NCI-H128 (cell line): ENCODE data around the gene CCZ1.
"Not testable (repeated sequence)": the region's sequence is repeated elsewhere in the genome, so short reads cannot be mapped to it uniquely, and the experiment has no call there.

Source experiments
- DNase-seq: peaks from one replicate; lab custom pipeline; 2025; ENCODE audit not compliant: unreplicated experiment; lab: John Stamatoyannopoulos, UW

CCZ1 gene

DNA sequence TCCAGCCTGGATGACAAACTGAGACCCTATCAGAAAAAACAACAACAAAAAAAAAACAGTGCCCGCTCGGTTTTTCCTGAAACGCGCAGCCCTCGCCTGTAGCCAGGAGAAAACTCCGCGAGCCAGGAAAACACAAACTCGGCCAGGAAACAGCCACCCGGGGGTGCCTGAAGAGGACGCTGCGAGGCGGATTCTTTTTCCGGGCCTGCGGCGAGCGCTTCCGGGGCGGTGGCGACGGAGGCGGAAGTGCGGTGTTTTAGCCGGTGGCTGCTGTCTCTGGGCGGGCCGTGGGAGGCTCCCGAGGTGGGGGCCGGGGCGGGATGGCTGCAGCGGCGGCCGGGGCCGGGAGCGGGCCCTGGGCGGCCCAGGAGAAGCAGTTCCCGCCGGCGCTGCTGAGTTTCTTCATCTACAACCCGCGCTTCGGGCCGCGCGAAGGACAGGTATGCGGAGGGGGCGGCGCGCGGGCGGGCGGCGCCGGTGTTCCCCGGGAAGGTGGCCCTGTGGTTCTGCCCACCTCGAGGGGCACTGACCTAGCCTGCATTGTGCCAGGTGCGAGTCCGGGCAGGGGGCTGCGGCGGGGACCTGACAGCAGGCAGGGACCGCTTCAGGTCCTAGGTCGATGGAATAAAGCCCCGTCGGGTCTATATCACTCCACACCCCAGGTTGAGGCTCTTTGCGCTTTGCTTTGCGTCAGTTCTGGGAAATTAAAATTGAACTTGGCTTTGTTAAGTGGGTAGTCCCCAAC is at the start of gene CCZ1:
Gene CCZ1, plus strand, starts transcription at position 254 of the 745 bp plus-strand sequence. Its CDS starts 67 bp downstream, at position 321.
- peak; percentile 14 for DNase-seq

DNA sequence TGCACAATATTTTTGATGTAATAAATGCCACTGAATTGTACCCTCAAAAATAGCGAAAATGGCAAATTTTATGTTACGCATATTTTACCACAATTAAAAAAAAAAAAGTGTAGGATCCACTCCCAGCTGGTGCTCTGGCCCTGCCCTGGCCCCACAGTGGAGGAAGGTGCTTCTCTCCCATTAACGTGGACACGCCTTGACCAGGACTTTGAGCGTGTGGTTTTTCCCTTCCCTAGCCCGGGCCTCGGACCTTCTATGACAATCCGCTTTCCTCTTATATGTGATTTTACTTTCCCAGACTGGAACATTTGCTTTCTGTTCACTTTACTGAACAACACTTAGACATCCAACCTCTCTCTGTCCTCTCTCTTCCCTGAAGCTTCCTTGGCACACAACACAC is 47.6 kb upstream of the CCZ1 start:
- DNase-seq, result no peak

DNA sequence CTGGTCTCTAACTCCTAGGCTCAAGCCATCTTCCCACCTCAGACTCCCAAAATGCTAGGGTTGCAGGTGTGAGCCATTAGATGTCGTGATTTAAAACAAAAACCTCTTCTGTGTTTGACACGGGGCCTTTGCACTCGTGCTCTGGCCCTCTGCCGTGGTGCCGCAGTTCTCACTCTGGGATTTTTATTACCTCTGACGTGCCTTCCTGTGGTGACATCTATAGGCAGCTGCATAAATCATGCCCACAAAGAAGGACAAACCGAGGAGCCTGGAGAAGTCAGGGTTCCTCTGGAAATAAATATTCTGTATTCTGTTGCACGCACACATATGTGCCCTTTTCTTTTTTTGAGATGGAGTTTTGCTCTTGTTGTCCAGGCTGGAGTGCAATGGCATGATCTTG is 43.8 kb upstream of the CCZ1 start:
- no peak for DNase-seq

DNA sequence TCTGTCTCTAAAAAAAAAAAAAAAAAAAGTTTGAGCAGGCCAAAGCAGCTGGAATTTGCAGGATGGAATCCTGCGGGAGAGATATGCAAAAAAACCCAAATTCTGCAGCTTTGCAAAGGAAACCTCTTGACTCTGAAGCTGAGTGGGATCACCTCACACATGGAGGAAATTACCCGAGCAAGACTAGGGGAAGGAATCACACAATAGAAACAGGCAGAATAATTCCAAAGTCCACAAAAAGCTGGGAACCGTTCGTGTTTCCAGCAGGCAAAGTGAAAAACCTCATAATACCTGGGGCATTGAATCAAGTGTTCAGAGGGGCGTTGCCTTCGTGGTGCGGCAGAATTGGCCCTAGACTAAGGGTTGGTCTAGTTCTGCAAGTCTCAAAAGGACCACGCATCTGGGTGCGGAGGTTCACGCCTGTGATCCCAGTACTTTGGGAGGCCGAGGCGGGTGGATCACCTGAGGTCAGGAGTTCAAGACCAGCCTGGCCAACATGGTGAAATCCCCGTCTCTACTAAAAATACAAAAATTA is 41.4 kb upstream of the CCZ1 start:
- not testable (repeated sequence) for DNase-seq

DNA sequence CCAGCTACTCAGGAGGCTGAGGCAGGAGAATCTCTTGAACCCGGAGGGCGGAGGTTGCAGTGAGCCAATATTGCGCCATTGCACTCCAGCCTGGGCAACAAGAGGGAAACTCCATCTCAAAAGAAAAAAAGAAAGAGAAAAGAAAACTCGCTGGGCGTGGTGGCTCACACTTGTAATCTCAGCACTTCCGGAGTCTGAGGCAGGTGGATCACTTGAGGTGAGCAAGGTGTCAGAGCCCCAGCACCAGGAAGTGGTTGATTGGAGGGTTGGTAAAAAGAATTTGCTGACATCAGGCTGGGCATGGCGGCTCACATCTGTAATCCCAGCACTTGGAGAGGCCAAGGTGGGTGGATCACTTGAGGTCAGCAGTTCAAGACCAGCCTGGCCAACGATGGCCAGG is 40.0 kb upstream of the CCZ1 start:
- not testable (repeated sequence) for DNase-seq

DNA sequence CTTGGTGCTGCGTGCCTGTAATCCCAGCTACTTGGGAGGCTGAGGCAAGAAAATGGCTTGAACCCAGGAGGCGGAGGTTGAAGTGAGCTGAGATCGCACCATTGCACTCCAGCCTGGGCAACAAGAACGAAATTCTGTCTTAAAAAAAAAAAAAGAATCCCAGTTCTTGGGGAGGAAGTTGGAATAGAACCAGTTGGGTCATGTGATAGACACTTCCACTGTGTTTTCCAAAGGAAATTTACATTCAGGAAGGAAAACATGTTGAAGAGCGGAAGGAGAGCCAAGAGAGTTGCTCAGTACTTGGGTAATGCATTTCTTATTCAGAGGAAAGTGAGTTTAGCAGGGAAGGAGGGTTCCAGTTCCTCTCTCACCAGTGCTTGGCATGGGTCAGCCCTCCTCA is 37.3 kb upstream of the CCZ1 start:
- not testable (repeated sequence) for DNase-seq

DNA sequence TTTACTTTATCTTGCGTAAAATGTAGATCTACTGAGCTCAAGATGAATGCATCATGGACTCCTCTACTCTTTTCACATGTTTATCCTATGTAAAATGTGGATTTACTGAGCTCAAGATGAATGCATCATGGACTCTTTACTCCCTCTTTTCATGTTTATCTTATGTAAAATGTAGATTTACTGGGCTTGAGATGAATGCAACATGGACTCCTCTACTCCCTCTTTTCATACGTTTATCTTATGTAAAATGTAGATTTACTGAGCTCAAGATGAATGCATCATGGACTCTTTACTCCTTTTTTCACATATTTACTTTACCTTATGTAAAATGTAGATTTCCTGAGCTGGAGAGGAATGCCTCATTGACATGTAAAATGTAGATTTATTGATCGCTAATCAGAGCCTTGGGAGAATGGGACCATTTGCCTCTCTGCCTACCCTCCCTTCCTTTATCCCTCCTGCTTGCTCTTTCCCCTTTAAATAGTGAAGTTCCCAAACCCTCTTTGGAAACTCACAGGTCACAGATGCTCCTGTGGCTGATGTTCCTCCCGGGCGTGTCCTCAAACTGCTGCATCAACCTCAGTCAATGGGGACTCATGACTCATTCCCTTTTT is 35.7 kb upstream of the CCZ1 start:
- DNase-seq, result not testable (repeated sequence)

DNA sequence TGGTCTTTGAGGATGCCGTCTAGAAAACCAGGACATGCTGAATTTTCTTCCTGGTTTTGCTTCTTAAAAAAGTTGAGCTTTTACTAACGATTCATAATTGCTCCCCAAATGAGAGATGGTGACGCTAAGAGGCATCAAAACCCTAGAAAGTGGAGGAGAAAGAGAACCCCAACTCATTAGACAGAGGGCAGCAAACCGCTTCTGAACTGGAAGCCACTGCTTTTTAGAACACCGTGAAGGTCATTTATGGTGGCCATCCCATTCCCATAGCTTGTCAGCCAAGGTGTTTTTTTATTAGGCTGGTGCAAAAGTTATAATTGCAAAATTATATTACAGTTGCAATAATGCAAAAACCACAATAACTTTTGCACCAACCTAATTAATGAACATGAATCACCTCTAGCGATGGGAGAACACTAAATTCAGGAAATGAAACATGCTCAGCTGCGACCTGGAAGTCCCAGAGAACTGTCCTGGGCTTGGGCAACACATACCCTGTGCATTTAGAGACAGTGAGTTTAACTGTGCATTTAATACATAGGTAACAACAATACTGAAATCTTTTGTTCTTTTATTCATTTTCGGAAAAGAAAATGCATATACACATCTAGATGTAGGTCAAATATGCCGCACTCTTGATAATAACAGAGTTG is 33.1 kb upstream of the CCZ1 start:
- not testable (repeated sequence) for DNase-seq

DNA sequence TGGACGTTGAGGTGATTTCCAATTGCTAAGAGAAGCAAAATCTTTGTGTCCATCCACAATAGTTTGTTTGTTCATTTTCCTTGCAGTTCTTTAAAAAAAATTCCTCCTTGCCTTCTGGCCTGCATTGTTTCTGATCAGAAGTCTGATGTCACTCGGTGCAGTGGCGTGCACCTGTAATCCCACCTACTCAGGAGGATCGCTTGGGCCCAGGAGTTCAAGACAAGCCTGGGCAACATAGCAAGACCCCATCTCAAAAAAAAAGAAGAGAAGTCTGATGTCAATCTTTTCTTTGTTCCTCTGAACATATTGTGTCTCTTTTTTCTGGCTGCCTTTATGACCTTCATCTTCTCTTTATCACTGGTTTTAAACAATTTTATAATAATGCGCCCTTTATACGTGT is 31.5 kb upstream of the CCZ1 start:
- DNase-seq, result no peak

DNA sequence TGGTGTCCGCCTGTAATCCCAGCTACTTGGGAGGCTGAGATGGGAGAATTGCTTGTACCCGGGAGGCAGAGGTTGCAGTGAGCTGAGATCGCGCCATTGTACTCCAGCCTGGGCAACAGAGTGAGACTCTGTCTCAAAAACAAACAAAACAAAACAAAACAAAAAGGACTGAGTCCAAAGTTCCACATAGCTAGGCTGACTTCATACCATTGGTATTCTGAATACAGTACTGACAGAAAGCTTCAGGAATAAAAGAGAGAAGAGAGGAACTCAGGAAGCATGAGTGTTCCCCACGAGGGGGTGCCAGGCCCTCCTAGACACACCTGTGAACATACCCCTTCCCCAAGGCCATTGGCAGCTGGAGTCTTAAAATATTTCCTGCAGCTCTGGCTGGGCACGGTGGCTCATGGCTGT is 29.6 kb upstream of the CCZ1 start:
- not testable (repeated sequence) for DNase-seq

DNA sequence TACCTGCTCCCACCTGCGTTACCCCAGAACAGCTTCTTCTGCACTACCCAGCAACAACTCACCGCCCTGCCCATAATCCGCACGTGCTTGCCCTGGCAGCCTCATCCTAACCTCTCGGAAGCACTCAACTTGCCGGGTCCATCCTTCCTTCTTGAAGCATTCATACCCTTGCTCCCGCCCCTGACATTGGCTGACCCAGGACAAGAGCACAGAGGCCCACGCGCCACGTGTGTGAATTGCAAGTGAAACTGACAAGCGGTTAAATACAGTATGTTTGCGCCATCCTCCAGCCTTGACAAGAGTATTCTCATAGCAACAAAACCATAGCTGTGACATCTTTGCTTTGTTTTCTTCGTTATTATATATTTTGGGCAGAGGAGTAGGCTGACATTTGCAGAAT is 28.8 kb upstream of the CCZ1 start:
- no peak for DNase-seq

DNA sequence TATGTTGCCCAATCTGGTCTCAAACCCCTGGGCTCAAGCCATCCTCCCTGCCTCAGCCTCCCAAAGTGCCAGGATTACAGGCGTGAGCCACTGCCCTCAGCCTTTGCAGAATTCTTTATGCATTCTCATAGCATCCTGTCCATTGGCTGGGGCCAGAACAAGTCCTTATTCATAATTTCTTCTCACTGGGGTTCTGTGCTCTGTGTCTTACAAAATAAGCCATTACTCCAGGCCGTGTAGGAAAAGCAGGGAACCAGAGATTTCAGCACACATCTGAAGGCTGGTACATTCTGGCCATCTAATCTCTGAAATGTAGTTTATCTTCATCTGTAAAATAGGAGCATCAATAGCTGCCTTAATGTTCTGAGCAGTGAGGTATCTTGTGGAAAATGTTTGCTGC is 28.2 kb upstream of the CCZ1 start:
- DNase-seq, result no peak

DNA sequence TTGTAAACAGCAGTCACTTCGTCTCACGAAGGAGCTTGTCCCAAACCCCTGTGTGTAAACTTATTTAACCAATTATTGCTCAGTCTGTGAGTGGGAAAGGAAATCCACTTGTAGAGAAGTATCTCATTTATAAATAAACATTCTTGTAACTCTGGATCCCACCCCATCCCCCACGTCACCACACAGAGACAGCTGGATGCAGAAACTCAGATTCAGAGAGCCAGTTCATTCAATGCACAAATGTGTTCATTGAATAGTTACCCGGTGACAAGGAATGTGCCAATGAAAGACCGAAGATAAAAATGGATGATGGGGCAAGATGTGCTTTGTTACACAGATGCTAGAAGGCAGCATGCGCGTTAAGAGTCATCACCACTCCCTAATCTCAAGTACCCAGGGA is 26.2 kb upstream of the CCZ1 start:
- DNase-seq, result no peak

DNA sequence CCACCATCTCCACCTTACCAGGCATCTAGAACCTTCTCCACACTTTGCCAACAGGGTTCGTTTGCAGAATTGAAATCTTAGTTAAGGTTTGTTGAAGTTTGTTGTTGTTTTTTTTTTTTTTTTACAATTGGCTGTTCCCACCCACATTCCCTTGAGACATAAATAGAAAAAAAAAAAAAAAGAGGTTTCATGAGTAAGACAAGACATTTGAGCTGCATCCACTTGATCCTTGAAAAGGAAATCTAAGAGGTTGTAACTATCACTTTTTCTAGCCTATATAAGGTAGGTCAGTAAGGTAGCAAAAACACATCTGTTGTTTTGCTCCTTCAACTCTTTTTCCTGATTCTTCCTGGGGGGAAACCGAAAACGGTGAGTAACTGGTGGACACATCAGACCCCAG is 18.9 kb upstream of the CCZ1 start:
- DNase-seq, result not testable (repeated sequence)

DNA sequence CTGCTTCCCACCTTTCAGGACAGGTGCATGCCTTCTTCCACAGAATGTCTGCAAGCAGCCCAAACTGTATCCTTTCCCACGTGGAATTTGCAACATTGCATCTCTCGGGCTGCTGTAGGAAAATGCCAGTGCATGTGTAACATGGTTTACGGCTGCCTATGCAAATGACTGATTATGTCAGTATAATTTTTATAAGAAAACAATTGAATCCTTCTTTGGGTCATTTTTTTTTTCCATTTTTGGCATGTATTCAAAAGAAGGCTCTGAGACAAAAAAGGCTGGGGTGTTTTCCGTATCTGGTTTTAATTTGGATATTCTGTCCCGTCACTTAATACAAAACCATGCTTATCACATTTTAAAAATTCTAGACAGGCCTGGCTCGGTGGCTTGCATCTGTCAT is 18.4 kb upstream of the CCZ1 start:
- DNase-seq, result not testable (repeated sequence)

DNA sequence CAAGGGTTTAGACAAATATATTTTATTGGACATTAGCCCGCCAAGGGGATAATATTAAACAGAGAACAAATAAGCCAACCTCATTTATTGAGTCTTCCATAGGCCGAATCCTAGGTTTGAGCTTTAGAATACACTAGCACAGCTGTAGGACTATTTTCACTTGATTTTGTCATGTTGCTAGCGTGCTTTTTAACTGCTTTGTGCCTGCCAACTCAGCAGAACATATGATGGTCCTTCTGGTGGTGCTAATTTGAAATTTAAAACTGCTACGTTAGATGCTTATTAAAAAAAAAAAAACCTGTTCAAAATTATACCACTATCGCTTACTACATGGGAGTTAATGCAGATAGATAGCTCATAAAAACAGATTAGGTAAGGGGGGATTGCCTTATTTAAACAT is 14.1 kb upstream of the CCZ1 start:
- DNase-seq, result not testable (repeated sequence)

DNA sequence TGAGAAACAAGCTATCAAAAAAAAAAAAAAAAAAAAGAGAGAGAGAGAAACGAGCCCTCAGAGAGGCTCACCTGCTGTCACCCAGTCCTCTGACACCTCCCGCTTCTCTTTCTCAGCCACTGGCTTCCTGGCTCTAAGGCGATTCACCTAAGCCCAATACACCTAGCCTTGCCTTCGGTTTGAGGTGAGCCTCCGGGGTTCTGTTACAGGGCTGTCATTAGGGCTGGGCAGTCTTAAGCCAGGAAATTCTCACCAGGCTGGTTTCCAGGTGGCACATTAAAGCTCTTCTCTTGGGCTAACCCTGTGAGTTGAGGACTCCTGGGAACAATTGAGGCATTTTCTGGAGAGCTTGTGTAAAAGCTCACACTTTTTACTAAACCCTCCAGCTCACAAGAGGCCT is 10.5 kb upstream of the CCZ1 start:
- peak; percentile 22 for DNase-seq

DNA sequence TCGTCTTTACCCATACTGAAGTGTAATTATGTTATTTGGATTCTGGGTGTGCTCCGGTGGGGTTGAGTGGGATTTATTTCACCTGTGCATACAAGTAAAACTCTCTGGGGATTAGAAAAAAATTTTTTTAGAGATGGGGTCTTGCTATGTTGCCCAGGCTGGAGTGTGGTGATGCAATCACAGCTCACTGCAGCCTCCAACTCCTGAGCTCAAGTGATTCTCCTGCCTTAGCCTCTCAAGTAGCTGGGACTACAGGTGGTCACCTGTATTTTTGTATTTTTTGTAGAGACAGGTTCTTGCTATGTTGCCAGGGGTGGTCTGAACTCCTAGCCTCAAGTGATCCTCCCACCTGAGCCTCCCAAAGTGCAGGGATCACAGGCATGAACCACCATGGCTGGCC is 8.3 kb upstream of the CCZ1 start:
- not testable (repeated sequence) for DNase-seq

DNA sequence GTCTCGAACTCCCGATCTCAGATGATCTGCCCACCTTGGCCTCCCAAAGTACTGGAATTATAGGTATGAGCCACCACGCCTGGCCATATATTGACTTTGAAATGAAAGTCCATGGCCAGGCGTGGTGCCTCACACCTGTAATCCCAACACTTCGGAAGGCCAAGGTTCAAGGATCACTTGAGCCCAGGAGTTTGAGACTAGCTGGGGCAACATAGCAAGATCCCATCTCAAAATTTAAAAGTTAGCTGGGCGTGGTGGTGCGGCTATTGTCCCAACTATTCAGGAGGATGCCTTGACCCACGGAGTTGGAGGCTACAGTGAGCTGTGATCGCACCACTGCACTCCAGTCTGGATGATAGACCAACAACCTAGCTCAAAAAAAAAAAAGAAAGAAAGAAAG is 6.0 kb upstream of the CCZ1 start:
- DNase-seq, result no peak

DNA sequence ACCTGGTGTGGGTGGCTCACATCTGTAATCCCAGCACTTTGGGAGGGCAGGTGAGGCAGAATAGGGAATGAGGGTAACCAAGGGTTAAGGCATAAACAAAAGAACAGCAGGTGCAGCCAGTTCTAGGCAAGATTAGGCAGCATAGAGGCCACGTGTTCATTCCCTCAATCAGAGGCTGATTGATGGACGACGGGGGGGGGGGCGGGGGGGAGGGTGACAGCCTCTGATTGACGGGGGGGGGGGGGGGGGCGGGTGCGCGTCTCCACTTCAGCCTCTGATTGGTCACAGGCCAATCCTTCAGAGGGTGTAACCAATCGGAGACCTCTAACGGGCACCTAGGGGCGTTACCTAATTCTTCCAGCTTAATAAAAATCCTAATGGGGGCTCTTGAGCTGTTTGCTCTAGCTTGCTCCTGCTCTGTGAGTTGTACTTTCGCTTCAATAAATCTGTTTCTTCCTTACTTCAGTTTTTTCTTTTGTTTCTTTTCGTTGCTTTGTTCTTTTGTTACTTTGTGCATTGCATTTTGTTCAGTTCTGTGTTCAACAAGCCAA is 1.1 kb upstream of the CCZ1 start:
- not testable (repeated sequence) for DNase-seq

DNA sequence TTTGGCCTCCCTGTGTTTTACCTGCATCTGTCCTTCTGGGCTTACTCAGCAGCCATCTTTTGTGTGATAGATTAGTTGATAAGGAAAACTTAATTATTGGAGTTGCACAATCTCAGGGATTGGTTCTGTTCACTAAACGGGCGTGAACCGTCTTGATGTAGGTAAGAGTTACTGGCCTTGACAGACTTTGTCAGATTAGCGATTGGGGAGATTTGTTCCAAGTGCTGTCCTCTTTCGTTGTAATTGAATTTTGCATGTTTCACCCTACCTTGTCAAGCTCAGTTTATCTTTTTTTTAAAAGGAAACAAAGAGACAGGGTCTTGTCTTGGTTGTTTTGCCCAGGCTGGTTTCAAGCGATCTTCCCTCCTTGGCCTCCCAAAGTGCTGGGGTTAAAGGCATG is 4.5 kb downstream of the CCZ1 start:
- DNase-seq, result not testable (repeated sequence)

DNA sequence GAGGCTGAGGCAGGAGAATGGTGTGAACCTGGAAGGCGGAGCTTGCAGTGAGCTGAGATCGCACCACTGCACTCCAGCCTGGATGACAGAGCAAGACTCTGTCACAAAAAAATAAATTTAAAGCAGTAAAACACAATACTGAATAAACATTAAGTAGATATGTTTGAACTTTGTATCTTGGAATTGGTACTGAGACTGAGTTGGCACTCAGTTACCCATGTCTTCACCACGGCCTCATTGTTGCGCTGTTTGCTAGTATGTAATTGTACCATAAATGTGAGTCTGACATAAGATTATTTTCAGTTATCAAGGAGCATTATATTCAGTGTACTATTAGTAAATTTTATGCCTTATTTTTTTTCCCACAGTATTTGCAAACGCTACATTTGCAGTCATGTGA is 6.2 kb downstream of the CCZ1 start:
- DNase-seq, result not testable (repeated sequence)
